ENCODE data around the gene USO1.
A peak's percentile ranks its signal among the peaks of the same experiment; 100 is the strongest.

USO1 gene, protein sequence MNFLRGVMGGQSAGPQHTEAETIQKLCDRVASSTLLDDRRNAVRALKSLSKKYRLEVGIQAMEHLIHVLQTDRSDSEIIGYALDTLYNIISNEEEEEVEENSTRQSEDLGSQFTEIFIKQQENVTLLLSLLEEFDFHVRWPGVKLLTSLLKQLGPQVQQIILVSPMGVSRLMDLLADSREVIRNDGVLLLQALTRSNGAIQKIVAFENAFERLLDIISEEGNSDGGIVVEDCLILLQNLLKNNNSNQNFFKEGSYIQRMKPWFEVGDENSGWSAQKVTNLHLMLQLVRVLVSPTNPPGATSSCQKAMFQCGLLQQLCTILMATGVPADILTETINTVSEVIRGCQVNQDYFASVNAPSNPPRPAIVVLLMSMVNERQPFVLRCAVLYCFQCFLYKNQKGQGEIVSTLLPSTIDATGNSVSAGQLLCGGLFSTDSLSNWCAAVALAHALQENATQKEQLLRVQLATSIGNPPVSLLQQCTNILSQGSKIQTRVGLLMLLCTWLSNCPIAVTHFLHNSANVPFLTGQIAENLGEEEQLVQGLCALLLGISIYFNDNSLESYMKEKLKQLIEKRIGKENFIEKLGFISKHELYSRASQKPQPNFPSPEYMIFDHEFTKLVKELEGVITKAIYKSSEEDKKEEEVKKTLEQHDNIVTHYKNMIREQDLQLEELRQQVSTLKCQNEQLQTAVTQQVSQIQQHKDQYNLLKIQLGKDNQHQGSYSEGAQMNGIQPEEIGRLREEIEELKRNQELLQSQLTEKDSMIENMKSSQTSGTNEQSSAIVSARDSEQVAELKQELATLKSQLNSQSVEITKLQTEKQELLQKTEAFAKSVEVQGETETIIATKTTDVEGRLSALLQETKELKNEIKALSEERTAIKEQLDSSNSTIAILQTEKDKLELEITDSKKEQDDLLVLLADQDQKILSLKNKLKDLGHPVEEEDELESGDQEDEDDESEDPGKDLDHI

DNA sequence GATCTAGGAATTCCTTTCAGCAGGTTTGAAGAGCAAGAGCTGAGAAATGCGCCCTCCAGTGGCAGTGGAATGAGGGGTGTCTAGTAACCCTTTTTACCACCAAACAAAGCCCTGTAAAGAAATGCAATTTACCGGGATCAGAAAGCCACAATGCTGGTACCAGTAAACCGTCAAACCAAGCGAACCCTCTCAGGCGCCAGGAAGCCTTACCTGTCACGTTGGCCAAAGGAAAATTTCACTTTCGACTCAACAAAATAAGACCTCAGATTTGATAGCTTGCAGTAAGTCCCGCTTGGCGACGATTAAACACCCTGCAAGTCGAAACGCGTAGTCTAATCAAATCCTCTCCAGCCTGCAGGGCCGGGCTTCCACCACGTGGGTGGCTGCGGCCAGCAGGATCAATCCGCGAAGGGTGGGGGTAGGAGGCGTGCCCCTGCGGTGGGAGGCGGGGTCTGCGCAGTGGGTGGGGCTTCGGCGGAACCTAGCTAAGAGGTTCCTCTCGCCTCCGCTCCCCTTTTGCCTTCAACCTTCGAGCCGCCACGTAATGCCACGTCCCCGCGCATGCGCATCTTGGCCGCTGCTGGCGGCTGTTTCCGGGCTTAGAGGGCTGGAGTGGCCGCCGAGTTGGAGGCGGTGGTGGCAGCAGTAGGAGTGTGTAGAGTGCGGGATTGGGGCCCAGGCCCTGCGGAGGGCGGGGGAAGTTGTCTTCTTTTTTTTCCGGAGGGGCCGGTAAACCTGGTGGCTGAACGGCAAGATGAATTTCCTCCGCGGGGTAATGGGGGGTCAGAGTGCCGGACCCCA is at the start of gene USO1:
Gene USO1, plus strand, starts transcription at position 512 of the 801 bp plus-strand sequence. Its CDS starts 243 bp downstream, at position 755.
- Histone ChIP-seq H3K4me3 (replicated peaks; ENCODE audit: low read depth, low read length) (peak within 1 kb of the TSS; percentile 98), H3K36me3 (ENCODE audit: control insufficient read depth, insufficient read depth, low read length) (no peaks in the 10 kb centered on the region), H3K27me3 (replicated peaks; ENCODE audit: control insufficient read depth, insufficient read depth, low read length) (no peaks in the 10 kb centered on the region)
- DNase-seq (ENCODE audit: extremely low read depth, insufficient read length) = peak; percentile 100
- TF ChIP-seq, protein P1, sequence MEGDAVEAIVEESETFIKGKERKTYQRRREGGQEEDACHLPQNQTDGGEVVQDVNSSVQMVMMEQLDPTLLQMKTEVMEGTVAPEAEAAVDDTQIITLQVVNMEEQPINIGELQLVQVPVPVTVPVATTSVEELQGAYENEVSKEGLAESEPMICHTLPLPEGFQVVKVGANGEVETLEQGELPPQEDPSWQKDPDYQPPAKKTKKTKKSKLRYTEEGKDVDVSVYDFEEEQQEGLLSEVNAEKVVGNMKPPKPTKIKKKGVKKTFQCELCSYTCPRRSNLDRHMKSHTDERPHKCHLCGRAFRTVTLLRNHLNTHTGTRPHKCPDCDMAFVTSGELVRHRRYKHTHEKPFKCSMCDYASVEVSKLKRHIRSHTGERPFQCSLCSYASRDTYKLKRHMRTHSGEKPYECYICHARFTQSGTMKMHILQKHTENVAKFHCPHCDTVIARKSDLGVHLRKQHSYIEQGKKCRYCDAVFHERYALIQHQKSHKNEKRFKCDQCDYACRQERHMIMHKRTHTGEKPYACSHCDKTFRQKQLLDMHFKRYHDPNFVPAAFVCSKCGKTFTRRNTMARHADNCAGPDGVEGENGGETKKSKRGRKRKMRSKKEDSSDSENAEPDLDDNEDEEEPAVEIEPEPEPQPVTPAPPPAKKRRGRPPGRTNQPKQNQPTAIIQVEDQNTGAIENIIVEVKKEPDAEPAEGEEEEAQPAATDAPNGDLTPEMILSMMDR (IDR thresholded peaks at IDR 0.05; ENCODE audit: insufficient read depth, low read length, poor library complexity, severe bottlenecking) = peak; percentile 74

DNA sequence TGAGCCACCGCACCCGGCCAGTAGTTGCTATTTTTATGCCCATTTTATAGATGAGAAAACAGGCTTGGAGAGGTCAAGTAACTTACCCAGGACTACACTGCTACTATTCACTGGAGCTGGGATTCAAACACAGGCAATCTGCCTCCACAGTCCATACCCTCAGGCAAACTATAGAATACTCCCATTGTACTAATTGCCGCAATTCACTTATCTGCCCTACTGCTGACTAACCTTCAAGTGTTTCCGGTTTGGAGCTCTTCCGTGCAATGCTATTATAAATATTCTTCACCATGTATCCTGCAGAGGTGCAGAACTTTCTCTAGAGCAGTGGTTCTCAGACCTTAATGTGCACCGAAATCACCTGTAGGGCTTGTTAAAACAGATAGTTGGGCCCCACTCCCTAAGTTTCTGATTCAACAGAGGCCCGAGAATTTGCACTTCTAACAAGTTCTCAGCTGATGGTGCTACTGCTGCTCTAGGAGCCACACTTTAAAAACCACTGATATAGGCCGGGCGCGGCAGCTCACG is 49.3 kb upstream of the USO1 start:
- TF ChIP-seq, protein P1 (IDR thresholded peaks at IDR 0.05; ENCODE audit: insufficient read depth, low read length, poor library complexity, severe bottlenecking) = no peak
- no peak for DNase-seq (ENCODE audit: extremely low read depth, insufficient read length)

DNA sequence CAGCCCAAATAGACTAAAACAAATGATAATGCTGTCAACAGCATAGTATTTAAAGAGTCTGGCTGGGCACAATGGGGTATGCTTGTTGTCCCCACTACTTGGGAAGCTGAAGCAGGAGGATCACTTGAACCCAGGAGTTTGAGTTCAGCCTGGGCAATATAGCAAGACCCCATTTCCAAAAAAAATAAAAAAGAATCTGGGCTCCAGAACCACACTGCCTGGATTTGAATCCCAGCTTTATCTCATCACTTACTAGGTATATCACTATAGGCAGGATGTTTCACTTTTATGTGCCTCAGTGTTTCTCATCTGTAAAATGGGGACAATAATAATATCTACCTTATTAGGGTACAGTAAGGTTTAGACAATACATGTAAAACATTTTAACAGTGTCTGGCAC is 45.9 kb upstream of the USO1 start:
- Histone ChIP-seq H3K4me3 (replicated peaks; ENCODE audit: low read depth, low read length) (no peak overlapping the region), H3K27me3 (replicated peaks; ENCODE audit: control insufficient read depth, insufficient read depth, low read length) (no peaks in the 10 kb centered on the region), H3K36me3 (ENCODE audit: control insufficient read depth, insufficient read depth, low read length) (no peaks in the 10 kb centered on the region)
- TF ChIP-seq, protein P1 (IDR thresholded peaks at IDR 0.05; ENCODE audit: insufficient read depth, low read length, poor library complexity, severe bottlenecking) = no peak
- no peak for DNase-seq (ENCODE audit: extremely low read depth, insufficient read length)

More for the DNA sequence above, 49.3 kb upstream of the USO1 start:
- Histone ChIP-seq H3K27me3 (replicated peaks; ENCODE audit: control insufficient read depth, insufficient read depth, low read length) (no peaks in the 10 kb centered on the region), H3K4me3 (replicated peaks; ENCODE audit: low read depth, low read length) (no peak overlapping the region), H3K36me3 (ENCODE audit: control insufficient read depth, insufficient read depth, low read length) (no peaks in the 10 kb centered on the region)

DNA sequence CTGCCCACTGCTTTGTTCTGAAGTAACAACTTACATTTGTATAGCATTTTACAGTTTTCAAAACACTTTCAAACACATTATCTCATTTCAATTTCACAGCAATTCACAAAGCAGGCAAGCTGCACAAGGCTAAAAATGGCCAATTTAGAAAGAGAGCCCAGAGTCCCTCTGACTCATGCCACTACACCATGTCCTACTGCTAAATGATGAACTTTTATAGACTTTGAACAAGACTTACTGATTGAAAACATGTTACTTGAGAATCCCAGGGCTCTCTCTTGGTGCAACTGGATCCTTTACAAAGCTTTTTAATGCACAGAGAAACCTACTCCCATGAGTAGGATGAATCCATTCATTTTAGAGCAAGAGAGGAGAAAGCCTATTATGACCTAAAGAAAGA is 45.4 kb upstream of the USO1 start:
- Histone ChIP-seq H3K27me3 (replicated peaks; ENCODE audit: control insufficient read depth, insufficient read depth, low read length) (no peaks in the 10 kb centered on the region), H3K4me3 (replicated peaks; ENCODE audit: low read depth, low read length) (no peak overlapping the region), H3K36me3 (ENCODE audit: control insufficient read depth, insufficient read depth, low read length) (no peaks in the 10 kb centered on the region)
- DNase-seq (ENCODE audit: extremely low read depth, insufficient read length) = no peak
- TF ChIP-seq, protein P1 (IDR thresholded peaks at IDR 0.05; ENCODE audit: insufficient read depth, low read length, poor library complexity, severe bottlenecking) = no peak
